ENCODE results near the gene LCN12. TPM values are rescaled to one million over a fixed set of nuclear protein-coding genes. Genes with fewer than 3 reads are reported as not detected.

Gene LCN12
- polyA plus RNA-seq, 4 donors, result 2.2 to 88.7 (median 3.4) TPM; not detected in 1

GRCh38 chr9:136940526-136941230 lies 11.4 kb upstream of the LCN12 start:
- Histone ChIP-seq H3K4me3 (ENCODE audit: low read depth in 1 of 3, low read length in 3 of 3) (no peak overlapping the region), H3K27me3 (ENCODE audit: control insufficient read depth in 3 of 3, insufficient read depth in 3 of 3, low read length in 3 of 3) (no peaks in the 10 kb centered on the region), H3K9me3 (ENCODE audit: control insufficient read depth in 2 of 2, insufficient read depth in 1 of 2, low read depth in 1 of 2, low read length in 1 of 2) (no peaks in the 10 kb centered on the region), H3K4me1 (ENCODE audit: control insufficient read depth in 3 of 3, insufficient read depth in 2 of 3, low read depth in 1 of 3, low read length in 2 of 3) (peaks cover 0 to 20% (median 2%) of the 10 kb centered on the region in 3 donors), H3K27ac (ENCODE audit: low read depth in 1 of 3, low read length in 2 of 3) (no peak overlapping the region), H3K36me3 (ENCODE audit: control insufficient read depth in 3 of 3, insufficient read depth in 2 of 3, low read depth in 1 of 3, low read length in 3 of 3) (peaks cover 21 to 61% (median 23%) of the 10 kb centered on the region in 3 donors)
- DNase-seq (no peak), FAIRE-seq (no peak)
- WGBS, 3 donors, result 94 to 96% (median 95%) methylated on average over 37 to 42 of the region's 42 CpGs

- Histone ChIP-seq H3K27me3 (ENCODE audit: control insufficient read depth in 3 of 3, insufficient read depth in 3 of 3, low read length in 3 of 3) (no peaks in the 10 kb centered on the region), H3K36me3 (ENCODE audit: control insufficient read depth in 3 of 3, insufficient read depth in 2 of 3, low read depth in 1 of 3, low read length in 3 of 3) (peaks cover 21 to 66% (median 23%) of the 10 kb centered on the region in 3 donors), H3K9me3 (ENCODE audit: control insufficient read depth in 2 of 2, insufficient read depth in 1 of 2, low read depth in 1 of 2, low read length in 1 of 2) (no peaks in the 10 kb centered on the region), H3K4me3 (ENCODE audit: low read depth in 1 of 3, low read length in 3 of 3) (no peak overlapping the region), H3K27ac (ENCODE audit: low read depth in 1 of 3, low read length in 2 of 3) (no peak overlapping the region), H3K4me1 (ENCODE audit: control insufficient read depth in 3 of 3, insufficient read depth in 2 of 3, low read depth in 1 of 3, low read length in 2 of 3) (peaks cover 0 to 28% (median 2%) of the 10 kb centered on the region in 3 donors)
- WGBS, 3 donors, result 94 to 96% (median 95%) methylated on average over 51 to 55 of the region's 55 CpGs
- FAIRE-seq (no peak), DNase-seq (no peak)
Measured at GRCh38 chr9:136941231-136942111, 10.6 kb upstream of the LCN12 start.

GRCh38 chr9:136942112-136942880 lies 9.8 kb upstream of the LCN12 start:
- peaks cover 0 to 29% (median 2%) of the 10 kb centered on the region in 3 donors for H3K4me1 ChIP-seq (ENCODE audit: control insufficient read depth in 3 of 3, insufficient read depth in 2 of 3, low read depth in 1 of 3, low read length in 2 of 3)
- no peaks in the 10 kb centered on the region for H3K9me3 ChIP-seq (ENCODE audit: control insufficient read depth in 2 of 2, insufficient read depth in 1 of 2, low read depth in 1 of 2, low read length in 1 of 2)
- H3K4me3 ChIP-seq (ENCODE audit: low read depth in 1 of 3, low read length in 3 of 3), result peak overlapping the region in 1 of 3 donors; percentile 97
- no peak overlapping the region for H3K27ac ChIP-seq (ENCODE audit: low read depth in 1 of 3, low read length in 2 of 3)
- peaks cover 21 to 63% (median 23%) of the 10 kb centered on the region in 3 donors for H3K36me3 ChIP-seq (ENCODE audit: control insufficient read depth in 3 of 3, insufficient read depth in 2 of 3, low read depth in 1 of 3, low read length in 3 of 3)
- no peaks in the 10 kb centered on the region for H3K27me3 ChIP-seq (ENCODE audit: control insufficient read depth in 3 of 3, insufficient read depth in 3 of 3, low read length in 3 of 3)
- WGBS, 3 donors, result 93 to 94% (median 94%) methylated on average over 50 to 60 of the region's 60 CpGs
- no peak for DNase-seq
- FAIRE-seq, result no peak

DNA sequence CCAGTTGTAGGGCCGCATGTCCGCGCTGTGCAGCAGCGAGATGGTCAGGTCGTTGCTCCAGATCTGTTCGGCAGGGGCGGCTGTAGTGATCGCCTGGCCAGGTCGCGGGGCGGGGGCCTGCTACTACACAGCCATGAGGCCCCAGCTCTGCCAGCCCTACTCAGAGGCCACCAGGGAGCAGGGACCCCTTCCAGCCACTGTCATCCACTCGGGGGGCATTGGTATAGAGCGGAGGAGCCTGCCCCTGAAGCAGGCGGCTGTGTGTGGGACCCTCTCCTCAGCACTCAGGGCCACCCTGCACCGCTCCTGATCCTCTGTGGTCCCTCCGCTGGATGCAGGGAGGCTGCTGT lies 9.2 kb upstream of the LCN12 start:
- no peak for FAIRE-seq
- H3K27ac ChIP-seq (ENCODE audit: low read depth in 1 of 3, low read length in 2 of 3), result no peak overlapping the region
- DNase-seq, result no peak
- H3K36me3 ChIP-seq (ENCODE audit: control insufficient read depth in 3 of 3, insufficient read depth in 2 of 3, low read depth in 1 of 3, low read length in 3 of 3), result peaks cover 21 to 60% (median 23%) of the 10 kb centered on the region in 3 donors
- H3K4me1 ChIP-seq (ENCODE audit: control insufficient read depth in 3 of 3, insufficient read depth in 2 of 3, low read depth in 1 of 3, low read length in 2 of 3), result peaks cover 0 to 34% (median 2%) of the 10 kb centered on the region in 3 donors
- peak overlapping the region in 2 of 3 donors; percentile 89 to 97 for H3K4me3 ChIP-seq (ENCODE audit: low read depth in 1 of 3, low read length in 3 of 3)
- WGBS, 3 donors, result 93 to 97% (median 94%) methylated on average over 16 of the region's 16 CpGs
- H3K9me3 ChIP-seq (ENCODE audit: control insufficient read depth in 2 of 2, insufficient read depth in 1 of 2, low read depth in 1 of 2, low read length in 1 of 2), result no peaks in the 10 kb centered on the region
- no peaks in the 10 kb centered on the region for H3K27me3 ChIP-seq (ENCODE audit: control insufficient read depth in 3 of 3, insufficient read depth in 3 of 3, low read length in 3 of 3)

- FAIRE-seq, result no peak
- Histone ChIP-seq H3K27ac (ENCODE audit: low read depth in 1 of 3, low read length in 2 of 3) (peak overlapping the region; percentile 78 to 91 (median 91)), H3K9me3 (ENCODE audit: control insufficient read depth in 2 of 2, insufficient read depth in 1 of 2, low read depth in 1 of 2, low read length in 1 of 2) (no peaks in the 10 kb centered on the region), H3K27me3 (ENCODE audit: control insufficient read depth in 3 of 3, insufficient read depth in 3 of 3, low read length in 3 of 3) (no peaks in the 10 kb centered on the region), H3K36me3 (ENCODE audit: control insufficient read depth in 3 of 3, insufficient read depth in 2 of 3, low read depth in 1 of 3, low read length in 3 of 3) (peaks cover 21 to 55% (median 23%) of the 10 kb centered on the region in 3 donors), H3K4me3 (ENCODE audit: low read depth in 1 of 3, low read length in 3 of 3) (peak overlapping the region; percentile 89 to 97 (median 90)), H3K4me1 (ENCODE audit: control insufficient read depth in 3 of 3, insufficient read depth in 2 of 3, low read depth in 1 of 3, low read length in 2 of 3) (peaks cover 0 to 40% (median 2%) of the 10 kb centered on the region in 3 donors)
- 11 to 20% (median 15%) methylated on average over 52 to 61 of the region's 61 CpGs for WGBS, 3 donors
- DNase-seq, result peak in 1 of 2 donors; percentile 30
Measured at GRCh38 chr9:136943291-136944211, 8.5 kb upstream of the LCN12 start.

- H3K9me3 ChIP-seq (ENCODE audit: control insufficient read depth in 2 of 2, insufficient read depth in 1 of 2, low read depth in 1 of 2, low read length in 1 of 2), result no peaks in the 10 kb centered on the region
- peak overlapping the region; percentile 89 to 97 (median 90) for H3K4me3 ChIP-seq (ENCODE audit: low read depth in 1 of 3, low read length in 3 of 3)
- peaks cover 0 to 47% (median 4%) of the 10 kb centered on the region in 3 donors for H3K4me1 ChIP-seq (ENCODE audit: control insufficient read depth in 3 of 3, insufficient read depth in 2 of 3, low read depth in 1 of 3, low read length in 2 of 3)
- WGBS, 3 donors, result 0% methylated on average over 36 to 45 of the region's 45 CpGs
- H3K27me3 ChIP-seq (ENCODE audit: control insufficient read depth in 3 of 3, insufficient read depth in 3 of 3, low read length in 3 of 3), result no peaks in the 10 kb centered on the region
- H3K27ac ChIP-seq (ENCODE audit: low read depth in 1 of 3, low read length in 2 of 3), result peak overlapping the region; percentile 78 to 91 (median 91)
- DNase-seq, result no peak
- peaks cover 17 to 56% (median 23%) of the 10 kb centered on the region in 3 donors for H3K36me3 ChIP-seq (ENCODE audit: control insufficient read depth in 3 of 3, insufficient read depth in 2 of 3, low read depth in 1 of 3, low read length in 3 of 3)
- no peak for FAIRE-seq
Measured at GRCh38 chr9:136944212-136944518, 7.9 kb upstream of the LCN12 start.

DNA sequence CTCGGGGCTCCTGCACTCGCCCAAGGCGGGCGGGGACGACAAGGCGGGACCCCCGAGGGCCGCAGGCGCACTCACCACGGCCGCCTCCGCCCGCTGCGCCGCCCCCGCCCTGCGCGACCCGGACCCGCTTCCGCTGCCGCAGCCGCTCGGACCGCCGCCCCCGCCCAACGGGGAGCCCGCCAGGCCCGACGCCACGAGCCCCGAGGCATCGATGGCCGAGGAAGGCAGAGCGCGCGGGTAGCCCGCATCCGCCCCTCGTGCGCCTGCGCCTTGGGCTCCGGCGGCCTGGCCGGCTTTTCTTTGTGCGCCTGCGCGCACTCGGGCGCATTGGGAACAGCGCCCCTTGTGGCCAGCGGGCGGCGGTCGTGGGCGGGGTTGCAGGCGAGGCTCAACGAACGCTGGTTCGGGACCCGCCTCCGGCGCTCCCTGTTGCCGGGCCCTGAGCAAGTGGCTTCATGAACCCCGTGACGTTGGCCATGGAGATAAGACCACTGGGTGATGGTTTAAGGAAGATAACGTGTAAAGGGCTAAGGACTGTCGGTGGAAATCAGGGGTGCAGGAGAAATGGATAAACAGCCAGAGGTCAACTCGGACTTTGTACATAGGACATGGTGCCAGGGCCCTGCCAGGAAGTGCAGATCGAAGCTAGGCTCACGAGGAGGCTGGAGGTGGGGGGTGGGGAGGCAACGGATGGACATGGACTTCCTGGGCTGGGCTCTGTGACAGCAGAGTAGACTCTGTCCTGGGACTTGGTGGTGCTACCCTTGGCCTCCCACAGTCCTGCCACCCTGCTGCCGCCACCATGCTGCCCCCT lies 7.3 kb upstream of the LCN12 start, which contains the start of the genes C8G and FBXW5:
TSS of gene C8G (plus strand) at position 725 of the 814 bp plus-strand sequence. CDS start at position 803, 78 bp downstream.
TSS of gene FBXW5 (minus strand) at position 220 of the 814 bp plus-strand sequence. CDS start 655 bp downstream, outside the sequence.
- H3K4me3 ChIP-seq (ENCODE audit: low read depth in 1 of 3, low read length in 3 of 3), result peak within 1 kb of the TSS; percentile 89 to 97 (median 90)
- 3 to 4% (median 4%) methylated on average over 46 to 74 of the region's 74 CpGs for WGBS, 3 donors
- no peaks in the 10 kb centered on the region for H3K27me3 ChIP-seq (ENCODE audit: control insufficient read depth in 3 of 3, insufficient read depth in 3 of 3, low read length in 3 of 3)
- peaks cover 16 to 50% (median 21%) of the 10 kb centered on the region in 3 donors for H3K36me3 ChIP-seq (ENCODE audit: control insufficient read depth in 3 of 3, insufficient read depth in 2 of 3, low read depth in 1 of 3, low read length in 3 of 3)
- H3K4me1 ChIP-seq (ENCODE audit: control insufficient read depth in 3 of 3, insufficient read depth in 2 of 3, low read depth in 1 of 3, low read length in 2 of 3), result peaks cover 0 to 48% (median 6%) of the 10 kb centered on the region in 3 donors
- FAIRE-seq (no peak), DNase-seq (peak; percentile 96 to 97)
- H3K9me3 ChIP-seq (ENCODE audit: control insufficient read depth in 2 of 2, insufficient read depth in 1 of 2, low read depth in 1 of 2, low read length in 1 of 2), result no peaks in the 10 kb centered on the region
- H3K27ac ChIP-seq (ENCODE audit: low read depth in 1 of 3, low read length in 2 of 3), result peak within 1 kb of the TSS; percentile 78 to 91 (median 91)

Measured in small intestine (tissue), 7 donors.